GM12878 (cell line): ENCODE results near the gene SLC2A5. TPM values are rescaled to one million over a fixed set of nuclear protein-coding genes. Genes with fewer than 3 reads are reported as not detected.
A peak's percentile ranks its signal among the peaks of the same experiment; 100 is the strongest.

Experiments used
- ATAC-seq: fragments of 200-7000 bp; cut with Tn5 transposase; 3 replicates; pipeline ENCODE4 v1.9.1; 2020; ENCODE audit warnings: mild to moderate bottlenecking, moderate library complexity
- Bru-seq: library from RNA; stranded (reverse); fragments of 400-500 nt; gene quantifications from one replicate; lab custom pipeline; 2021; lab: Mats Ljungman, UMichigan
- BruChase-seq, 2 experiments: library from RNA; stranded (reverse); fragments of 400-500 nt; gene quantifications; one replicate each; lab custom pipeline; 2021; lab: Mats Ljungman, UMichigan
- BruUV-seq: library from RNA; stranded (reverse); fragments of 400-500 nt; replicated peaks from 2 replicates; lab custom pipeline; 2021; lab: Mats Ljungman, UMichigan
- CTCF ChIA-PET: fragments of 300-600 bp; sonication (Branson Sonifier 250); formaldehyde crosslinking; extraction: SDS; loops from one replicate; lab custom pipeline; 2021; ENCODE audit warnings: inconsistent platforms; lab: Yijun Ruan, JAX
- POLR2A ChIA-PET: fragments of 350-600 bp; formaldehyde crosslinking; extraction: SDS; loops from one replicate; lab custom pipeline; 2021; ENCODE audit warnings: inconsistent platforms; lab: Charles Lee
- RAD21 ChIA-PET: fragments of 300-600 bp; sonication (Branson Sonifier 250); formaldehyde crosslinking; loops from one replicate; lab custom pipeline; 2023; ENCODE audit warnings: antibody characterized with exemption; ENCODE audit not compliant: unreplicated experiment; lab: Charles Lee
- SMC1A ChIA-PET: fragments of 300-600 bp; sonication (Branson Sonifier 250); formaldehyde crosslinking; loops from one replicate; lab custom pipeline; 2023; ENCODE audit not compliant: unreplicated experiment, uncharacterized antibody; lab: Charles Lee
- DNase-seq: peaks from one replicate; pipeline ENCODE4 v3.0.0-alpha.2; 2011; ENCODE audit warnings: low read depth, low spot score
- FAIRE-seq: peaks from 3 replicates; lab custom pipeline; 2011; peaks lifted over from hg19 to GRCh38; lab: Jason Lieb, UNC
- H2AFZ ChIP-seq: 2 replicates; pipeline ENCODE4 v1.6.0; 2011; ENCODE audit warnings: low read depth, low read length, control low read depth; ENCODE audit not compliant: control insufficient read depth
- H3K27ac ChIP-seq: 2 replicates; pipeline ENCODE4 v1.5.1; 2011; ENCODE audit warnings: control low read depth; ENCODE audit not compliant: control insufficient read depth, insufficient read depth
- H3K27me3 ChIP-seq, 2 experiments: replicated peaks in 1 of 2; 2 replicates each; pipeline versions ENCODE4 v1.6.0 to v1.6.1; 2011; ENCODE audit warnings: low read length in 1 of 2; ENCODE audit not compliant: control insufficient read depth in 2 of 2, insufficient read depth in 2 of 2
- H3K36me3 ChIP-seq, 2 experiments: 2 replicates each; pipeline ENCODE4 v1.5.1; 2011; ENCODE audit warnings: low read length in 1 of 2; ENCODE audit not compliant: control insufficient read depth in 2 of 2, insufficient read depth in 2 of 2
- H3K4me1 ChIP-seq: 2 replicates; pipeline ENCODE4 v1.6.1; 2011; ENCODE audit warnings: mild to moderate bottlenecking, low read length, moderate library complexity, mixed read lengths; ENCODE audit not compliant: control insufficient read depth, insufficient read depth
- H3K4me2 ChIP-seq: 2 replicates; pipeline ENCODE4 v1.6.0; 2011; ENCODE audit warnings: control low read depth; ENCODE audit not compliant: control insufficient read depth, insufficient read depth
- H3K4me3 ChIP-seq: fragments of 200-600 bp; sonication (generic); 2 replicates; pipeline ENCODE4 v1.5.1; 2016
- H3K79me2 ChIP-seq: 2 replicates; pipeline ENCODE4 v1.6.0; 2011; ENCODE audit warnings: low read length; ENCODE audit not compliant: control insufficient read depth, insufficient read depth
- H3K9ac ChIP-seq: 2 replicates; pipeline ENCODE4 v1.8.0; 2011; ENCODE audit warnings: low read length, control low read depth, mixed read lengths; ENCODE audit not compliant: control insufficient read depth, insufficient read depth
- H3K9me3 ChIP-seq: replicated peaks from 3 replicates; pipeline ENCODE4 v1.5.1; 2011; ENCODE audit warnings: mild to moderate bottlenecking, low read length; ENCODE audit not compliant: control insufficient read depth, insufficient read depth
- H4K20me1 ChIP-seq: 2 replicates; pipeline ENCODE4 v1.6.0; 2011; ENCODE audit not compliant: control insufficient read depth, insufficient read depth
- ATF7 ChIP-seq: fragments of 450-650 bp; IDR thresholded peaks from 2 replicates; pipeline ENCODE4 v1.6.1; 2016; ENCODE audit warnings: low read depth, mild to moderate bottlenecking
- EED ChIP-seq: sonication (generic); IDR thresholded peaks from 2 replicates; pipeline ENCODE4 v1.6.1; 2016; ENCODE audit warnings: antibody characterized with exemption, low read depth
- HDAC6 ChIP-seq: fragments of 200-600 bp; sonication (generic); IDR thresholded peaks from one replicate; pipeline ENCODE4 v1.8.0; 2017; ENCODE audit warnings: antibody characterized with exemption; ENCODE audit not compliant: unreplicated experiment
- MTA2 ChIP-seq: fragments of 450-650 bp; IDR thresholded peaks from 2 replicates; pipeline ENCODE4 v1.6.1; 2016; ENCODE audit warnings: low read depth, mild to moderate bottlenecking, moderate library complexity
- NR2C2 ChIP-seq: IDR thresholded peaks from 2 replicates; pipeline ENCODE4 v1.6.1; 2011; ENCODE audit warnings: borderline replicate concordance, low read depth; ENCODE audit not compliant: control insufficient read depth, insufficient read length
- NR2F1 ChIP-seq: fragments of 450-650 bp; conservative IDR thresholded peaks from 2 replicates; pipeline ENCODE4 v1.6.1; 2017; ENCODE audit warnings: mild to moderate bottlenecking
- NRF1 ChIP-seq: conservative IDR thresholded peaks from 2 replicates; pipeline ENCODE4 v1.6.1; 2011; ENCODE audit warnings: mild to moderate bottlenecking, low read depth, low read length, improper control_type of control experiment
- PBX3 ChIP-seq: IDR thresholded peaks from 2 replicates; pipeline ENCODE4 v1.6.1; 2011; ENCODE audit warnings: mild to moderate bottlenecking, low read depth, low read length, moderate library complexity; ENCODE audit not compliant: insufficient replicate concordance
- POU2F2 ChIP-seq: IDR thresholded peaks from 3 replicates; pipeline ENCODE4 v1.6.1; 2011; ENCODE audit warnings: low read depth, mild to moderate bottlenecking, low read length, borderline replicate concordance
- SMC3 ChIP-seq: IDR thresholded peaks from 2 replicates; pipeline ENCODE4 v1.6.1; 2011; ENCODE audit warnings: low read length, improper control_type of control experiment, borderline replicate concordance
- SREBF2 ChIP-seq: IDR thresholded peaks from 2 replicates; pipeline ENCODE4 v1.6.1; 2012; ENCODE audit warnings: mild to moderate bottlenecking, low read length
- WGBS: methylation state at CpG from one replicate; pipeline ENCODE4 v1.1.6; 2016; ENCODE audit warnings: low lambda C conversion rate; ENCODE audit not compliant: insufficient replicate concordance, insufficient coverage; ENCODE audit errors: missing lambda C conversion rate; 5-methylcytosine and 5-hydroxymethylcytosine counted together
- in situ Hi-C: fragments of 300-500 bp; cut with MboI; formaldehyde crosslinking; loops from 9 replicates; pipeline ENCODE4 v1.14.3; 2018; ENCODE audit warnings: mixed read lengths
- intact Hi-C: fragments of 100-400 bp; cut with micrococcal nuclease; formaldehyde crosslinking; loops from one replicate; pipeline ENCODE4 v1.14.2; 2022; ENCODE audit not compliant: unreplicated experiment
- long read RNA-seq, 2 experiments: library from polyadenylated mRNA; unstranded; transcript quantifications; one replicate each; pipeline ENCODE4 v2.0.0, GENCODE V29; 2019 to 2020
- polyA minus RNA-seq, 3 experiments: library from RNA; depleted of rRNA, polyadenylated mRNA; stranded (reverse); fragments of >200 nt; gene quantifications; 2 replicates each; pipeline ENCODE4 v1.2.3, GENCODE V29; 2011
- polyA plus RNA-seq, 11 experiments: library from polyadenylated mRNA; depleted of rRNA in 4 of 11; unstranded in 6 of 11; stranded (reverse) in 5 of 11; fragments of >200 nt; fragmentation: Nextera tagmentation in 4 of 11; fragmentation: Illumina TruSeq in 1 of 11; extraction: Ambion mirVana in 4 of 11; extraction: Trizol in 1 of 11; gene quantifications; 1 replicate in 1 of 11; 2 replicates in 10 of 11; pipeline versions ENCODE4 v1.2.1 to v1.2.3, GENCODE V29; 2011 to 2016; ENCODE audit warnings: inconsistent platforms in 2 of 11, missing spikeins in 2 of 11, low read depth in 1 of 11
- total RNA-seq, 4 experiments: library from RNA; depleted of rRNA in 3 of 4; stranded (reverse); fragments of >200 nt in 3 of 4; fragmentation: Illumina TruSeq in 1 of 4; extraction: Trizol in 1 of 4; gene quantifications; 2 replicates each; pipeline versions ENCODE4 v1.2.1 to v1.2.3, GENCODE V29; 2013 to 2021
- TF ChIP-seq, protein P1 (sequence below): fragments of 450-650 bp; IDR thresholded peaks from 2 replicates; pipeline ENCODE4 v1.6.1; 2017; ENCODE audit warnings: mild to moderate bottlenecking
- TF ChIP-seq, protein P2 (sequence below): fragments of 450-650 bp; IDR thresholded peaks from 2 replicates; pipeline ENCODE4 v1.6.1; 2017; ENCODE audit warnings: low read depth, mild to moderate bottlenecking, moderate library complexity

The SLC2A5 gene
- total RNA-seq (2013; cell fraction: nucleolus; rRNA removed), result 209 and 221 TPM in 2 replicates
- total RNA-seq (2014; rRNA removed) (20.1 and 24.2 TPM in 2 replicates), total RNA-seq (2014; rRNA removed; fragmentation: Illumina TruSeq; extraction: Trizol) (10.6 and 12.3 TPM in 2 replicates), total RNA-seq (2021) (30.9 and 32.3 TPM in 2 replicates), polyA plus RNA-seq (2011; rRNA removed) (60.0 and 76.6 TPM in 2 replicates), polyA plus RNA-seq (2014; fragmentation: Illumina TruSeq; extraction: Trizol) (28.7 and 37.7 TPM in 2 replicates), polyA plus RNA-seq (2014; fragmentation: Nextera tagmentation; extraction: Ambion mirVana) (1 to 10 TPM; 4.5 to 5.2 TPM), polyA plus RNA-seq (2014; rRNA removed) (24.7 and 27.4 TPM in 2 replicates), polyA plus RNA-seq (2016; fragmentation: Nextera tagmentation; extraction: Ambion mirVana) (10 to 100 TPM; 19.9 to 23.5 TPM), polyA minus RNA-seq (2011; rRNA and poly(A)+ RNA removed) (81.5 and 87.0 TPM in 2 replicates), Bru-seq, nascent RNA (percentile 81 among the genes with signal in this experiment), BruChase-seq, experiment 1, labeled RNA remaining after a 6-hour chase (percentile 81 among the genes with signal in this experiment), BruChase-seq, experiment 2, labeled RNA remaining after a 2-hour chase (percentile 82 among the genes with signal in this experiment)
- 47.3 TPM for polyA plus RNA-seq (2011; ENCODE audit: low read depth)
- polyA plus RNA-seq (2011; cell fraction: cytosol; rRNA removed), result 47.9 and 67.2 TPM in 2 replicates
- polyA plus RNA-seq (2011; cell fraction: nucleus; rRNA removed), result 282 and 381 TPM in 2 replicates
- polyA plus RNA-seq (2012), result 32.5 and 62.6 TPM in 2 replicates
- 26.9 and 29.1 TPM in 2 replicates for polyA minus RNA-seq (2011; cell fraction: cytosol; rRNA and poly(A)+ RNA removed)
- 43.3 and 45.3 TPM in 2 replicates for polyA minus RNA-seq (2011; cell fraction: nucleus; rRNA and poly(A)+ RNA removed)
- long read RNA-seq, experiment 1, full-length matches to known transcripts, result 45 of 53 reads
- long read RNA-seq, experiment 1, partial matches to known transcripts, result 4 of 53 reads
- long read RNA-seq, experiment 1, other reads (novel, unspliced or antisense), result 4 of 53 reads
- long read RNA-seq, experiment 2, full-length matches to known transcripts, result 23 of 48 reads
- long read RNA-seq, experiment 2, partial matches to known transcripts, result 18 of 48 reads
- long read RNA-seq, experiment 2, other reads (novel, unspliced or antisense), result 7 of 48 reads

DNA sequence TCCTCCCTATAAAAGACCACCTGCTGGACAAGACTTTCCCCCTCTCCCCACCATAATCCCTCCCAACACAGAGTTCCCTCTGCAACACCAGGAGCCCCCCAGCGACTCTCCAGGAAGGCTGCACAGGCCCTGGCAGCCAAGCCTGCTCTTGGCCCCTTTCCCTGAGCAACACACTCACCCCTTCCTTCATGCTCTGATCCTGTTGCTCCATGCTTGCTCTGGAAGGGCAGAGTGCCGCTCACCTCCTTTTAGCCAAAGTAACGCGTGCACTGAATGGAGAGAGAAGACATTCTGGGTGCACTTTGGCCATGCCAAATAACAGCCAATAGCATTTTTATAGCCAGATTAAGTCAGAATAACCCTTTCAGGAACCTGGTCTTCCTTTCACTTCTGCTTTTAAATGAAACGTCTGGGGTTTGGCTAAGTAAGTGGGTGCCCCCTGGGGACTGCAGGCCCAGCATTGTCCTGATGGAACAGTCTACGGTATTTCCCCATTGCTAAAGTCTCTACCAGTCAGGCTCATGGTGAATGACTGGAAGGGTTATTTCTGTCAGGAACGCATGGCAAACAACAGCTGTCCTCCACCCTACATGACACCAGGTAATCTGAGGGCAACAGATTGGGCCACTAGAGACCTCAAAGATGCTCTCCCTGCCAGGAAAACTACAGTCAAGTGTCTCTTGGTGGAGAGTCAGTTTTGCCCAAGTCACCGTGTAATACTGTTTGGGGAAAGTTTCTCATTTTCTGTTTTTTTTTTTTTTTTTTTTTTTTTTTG lies at the start of gene SLC2A5:
SLC2A5 (minus strand) TSS at position 310 of the 775 bp plus-strand sequence; CDS start at position 211, 99 bp downstream.
- Histone ChIP-seq H3K4me2 (peak within 1 kb of the TSS; percentile 99), H3K36me3 (peaks cover 0 to 3% of the 10 kb centered on the region in 2 experiments; a peak in 1 of 4 replicates), H4K20me1 (no peaks in the 10 kb centered on the region), H3K79me2 (peaks cover 40% of the 10 kb centered on the region), H3K9ac (peak within 1 kb of the TSS; percentile 87), H3K9me3 (no peaks in the 10 kb centered on the region), H2AFZ (peak within 1 kb of the TSS; percentile 49), H3K27ac (peak within 1 kb of the TSS; percentile 93), H3K27me3 (no peaks in the 10 kb centered on the region), H3K4me1 (peaks cover 34% of the 10 kb centered on the region), H3K4me3 (peak within 1 kb of the TSS; percentile 79)
- peak; percentile 98 for FAIRE-seq
- peak; percentile 93 for DNase-seq
- POLR2A ChIA-PET, result interaction anchor here (0.6 to 7.1 kb wide), 7 partner anchors 8 to 972 kb away, joined by 3 to 45 read pairs (median 7); no protein-coding TSS in a partner anchor
- SMC1A ChIA-PET, result interaction anchor here (1.0 to 2.3 kb wide), 5 partner anchors 8 to 32 kb away, joined by 4 to 11 read pairs (median 4); no protein-coding TSS in a partner anchor
- RAD21 ChIA-PET, result interaction anchor here (0.9 to 1.4 kb wide), 6 partner anchors 7 to 58 kb away, joined by 3 to 10 read pairs (median 4); no protein-coding TSS in a partner anchor
- intact Hi-C loops, result loop anchor here (1.0 to 2.0 kb wide), 2 partner anchors 9 to 59 kb away; no protein-coding TSS in a partner anchor
- no TSS peak for BruUV-seq
- CTCF ChIA-PET, result interaction anchor here (0.6 to 2.9 kb wide), 7 partner anchors 8 to 334 kb away, joined by 3 to 13 read pairs (median 4); no protein-coding TSS in a partner anchor
- WGBS, result 0% methylated on average over 8 of the region's 8 CpGs
- peak; percentile 88 for ATAC-seq
- in situ Hi-C loops, result no loop called here
- TF ChIP-seq NRF1 (no peak), MTA2 (peak; percentile 93), POU2F2 (peak; percentile 77; the same call in 2 of the 3 replicates), NR2C2 (no peak), SREBF2 (no peak), EED (peak; percentile 99), ATF7 (peak; percentile 85), PBX3 (no peak), NR2F1 (peak; percentile 76), SMC3 (no peak), HDAC6 (no peak)
- TF ChIP-seq, protein P1, sequence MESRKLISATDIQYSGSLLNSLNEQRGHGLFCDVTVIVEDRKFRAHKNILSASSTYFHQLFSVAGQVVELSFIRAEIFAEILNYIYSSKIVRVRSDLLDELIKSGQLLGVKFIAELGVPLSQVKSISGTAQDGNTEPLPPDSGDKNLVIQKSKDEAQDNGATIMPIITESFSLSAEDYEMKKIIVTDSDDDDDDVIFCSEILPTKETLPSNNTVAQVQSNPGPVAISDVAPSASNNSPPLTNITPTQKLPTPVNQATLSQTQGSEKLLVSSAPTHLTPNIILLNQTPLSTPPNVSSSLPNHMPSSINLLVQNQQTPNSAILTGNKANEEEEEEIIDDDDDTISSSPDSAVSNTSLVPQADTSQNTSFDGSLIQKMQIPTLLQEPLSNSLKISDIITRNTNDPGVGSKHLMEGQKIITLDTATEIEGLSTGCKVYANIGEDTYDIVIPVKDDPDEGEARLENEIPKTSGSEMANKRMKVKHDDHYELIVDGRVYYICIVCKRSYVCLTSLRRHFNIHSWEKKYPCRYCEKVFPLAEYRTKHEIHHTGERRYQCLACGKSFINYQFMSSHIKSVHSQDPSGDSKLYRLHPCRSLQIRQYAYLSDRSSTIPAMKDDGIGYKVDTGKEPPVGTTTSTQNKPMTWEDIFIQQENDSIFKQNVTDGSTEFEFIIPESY, result no peak
- TF ChIP-seq, protein P2, sequence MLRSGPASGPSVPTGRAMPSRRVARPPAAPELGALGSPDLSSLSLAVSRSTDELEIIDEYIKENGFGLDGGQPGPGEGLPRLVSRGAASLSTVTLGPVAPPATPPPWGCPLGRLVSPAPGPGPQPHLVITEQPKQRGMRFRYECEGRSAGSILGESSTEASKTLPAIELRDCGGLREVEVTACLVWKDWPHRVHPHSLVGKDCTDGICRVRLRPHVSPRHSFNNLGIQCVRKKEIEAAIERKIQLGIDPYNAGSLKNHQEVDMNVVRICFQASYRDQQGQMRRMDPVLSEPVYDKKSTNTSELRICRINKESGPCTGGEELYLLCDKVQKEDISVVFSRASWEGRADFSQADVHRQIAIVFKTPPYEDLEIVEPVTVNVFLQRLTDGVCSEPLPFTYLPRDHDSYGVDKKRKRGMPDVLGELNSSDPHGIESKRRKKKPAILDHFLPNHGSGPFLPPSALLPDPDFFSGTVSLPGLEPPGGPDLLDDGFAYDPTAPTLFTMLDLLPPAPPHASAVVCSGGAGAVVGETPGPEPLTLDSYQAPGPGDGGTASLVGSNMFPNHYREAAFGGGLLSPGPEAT, result peak; percentile 95
